Hematopoietic multipotent progenitor cell treated with erythropoietin and hydrocortisone succinate and interleukin-3 and kit ligand, for 4 days (in vitro differentiated cells): ENCODE results near the gene DNAJC7.

Experiments used
- DNase-seq: peaks from one replicate; pipeline ENCODE4 v3.0.0-alpha.2; 2015

Gene DNAJC7

DNA sequence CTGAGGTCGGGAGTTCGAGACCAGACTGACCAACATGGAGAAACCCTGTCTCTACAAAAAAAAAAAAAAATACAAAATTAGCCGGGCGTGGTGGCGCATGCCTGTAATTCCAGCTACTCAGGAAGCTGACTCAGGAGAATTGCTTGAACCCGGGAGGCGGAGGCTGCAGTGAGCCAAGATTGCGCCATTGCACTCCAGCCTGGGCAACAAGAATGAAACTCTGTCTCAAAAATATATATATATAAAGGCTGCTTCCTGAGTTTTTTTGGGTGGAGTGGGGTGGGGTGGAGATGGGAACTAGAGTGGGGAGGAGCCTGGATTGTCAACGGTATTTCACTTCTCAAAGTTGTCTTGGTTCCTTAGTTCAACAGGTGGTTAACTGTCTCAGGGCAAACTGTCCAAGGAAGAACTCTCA, 7.0 kb downstream of the DNAJC7 start:
- peak; percentile 35 for DNase-seq

DNA sequence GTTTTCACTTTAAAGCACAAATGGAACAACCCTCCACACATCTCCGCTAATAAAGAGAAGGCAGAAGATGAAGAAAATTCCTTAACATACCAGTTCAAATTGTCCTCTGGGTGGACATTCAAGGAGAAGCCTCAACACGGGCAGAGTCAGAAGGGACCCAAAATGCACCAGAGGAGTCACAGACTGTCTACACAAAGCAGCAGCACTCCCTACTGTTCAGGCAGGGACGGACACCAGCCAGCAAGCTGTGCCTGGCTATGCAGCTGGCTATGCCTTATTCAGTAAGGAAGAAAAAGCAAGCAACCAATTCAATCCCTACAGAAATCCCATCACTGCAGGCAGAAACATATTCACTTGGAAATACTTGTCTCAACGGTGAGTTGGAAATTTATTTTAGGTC, 8.1 kb downstream of the DNAJC7 start:
- peak; percentile 35 for DNase-seq

DNA sequence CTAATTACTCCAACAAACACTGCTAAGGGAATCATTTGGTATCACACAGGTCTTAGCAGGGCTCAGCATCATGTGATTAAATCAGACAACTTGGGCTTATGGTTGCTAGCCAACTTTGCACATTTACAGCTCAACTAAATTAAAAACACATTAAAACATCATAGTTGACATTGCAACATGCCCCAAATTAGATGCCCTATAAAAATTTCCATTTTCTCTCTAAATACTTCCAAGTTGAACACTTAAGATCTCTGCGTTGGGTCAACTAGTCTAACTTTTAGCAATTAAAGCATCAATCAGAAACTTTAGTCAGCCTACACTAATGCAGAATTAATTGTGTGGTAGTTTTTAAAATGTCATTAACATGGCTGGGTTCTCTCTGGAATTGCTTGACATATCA, 12.1 kb downstream of the DNAJC7 start:
- DNase-seq: no peak

- no peak for DNase-seq
These were observed 14.4 kb downstream of the DNAJC7 start for GRCh38 chr17:42002792-42003301.

- DNase-seq: no peak
These were observed 15.0 kb downstream of the DNAJC7 start for GRCh38 chr17:42002175-42002791.

- no peak for DNase-seq
These were observed 15.5 kb downstream of the DNAJC7 start for GRCh38 chr17:42001729-42002128.

GRCh38 chr17:42000413-42001133, 16.7 kb downstream of the DNAJC7 start:
- DNase-seq: no peak

DNA sequence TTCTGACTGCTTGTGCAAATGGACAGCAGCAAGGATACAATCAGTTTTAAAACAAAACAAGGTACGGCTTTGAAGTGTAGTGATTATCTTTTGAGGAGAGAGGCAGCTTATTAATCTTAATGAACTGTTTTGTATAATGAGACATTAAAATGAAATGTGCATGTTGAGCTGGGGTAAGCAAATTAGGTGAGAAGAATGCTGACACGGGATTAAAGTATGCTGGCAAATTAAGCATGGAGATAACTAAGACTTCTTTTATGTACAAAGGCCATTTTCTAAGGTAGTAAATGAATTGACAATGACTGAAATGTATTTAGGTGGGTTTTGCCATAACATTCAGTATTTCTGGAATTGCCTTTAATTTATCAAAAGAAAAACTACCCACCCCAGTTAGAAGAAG, 18.7 kb downstream of the DNAJC7 start:
- DNase-seq: no peak

DNA sequence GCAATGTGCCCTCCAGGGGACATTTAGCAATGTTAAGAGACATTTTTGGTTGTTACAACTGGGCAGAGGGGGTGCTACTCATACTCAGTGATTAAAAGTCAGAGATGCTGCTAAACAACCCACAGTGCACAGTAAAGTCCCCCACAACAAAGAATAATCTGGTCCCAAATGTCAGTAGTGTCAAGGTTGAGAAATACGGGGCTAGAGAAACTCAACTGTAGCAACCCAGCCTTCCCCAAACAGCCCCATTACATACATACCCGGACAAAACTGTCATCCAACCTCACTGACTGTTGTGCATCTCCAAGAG, 20.4 kb downstream of the DNAJC7 start:
- DNase-seq: no peak

- DNase-seq: no peak
These were observed 24.7 kb downstream of the DNAJC7 start for GRCh38 chr17:41992576-41992975.

DNA sequence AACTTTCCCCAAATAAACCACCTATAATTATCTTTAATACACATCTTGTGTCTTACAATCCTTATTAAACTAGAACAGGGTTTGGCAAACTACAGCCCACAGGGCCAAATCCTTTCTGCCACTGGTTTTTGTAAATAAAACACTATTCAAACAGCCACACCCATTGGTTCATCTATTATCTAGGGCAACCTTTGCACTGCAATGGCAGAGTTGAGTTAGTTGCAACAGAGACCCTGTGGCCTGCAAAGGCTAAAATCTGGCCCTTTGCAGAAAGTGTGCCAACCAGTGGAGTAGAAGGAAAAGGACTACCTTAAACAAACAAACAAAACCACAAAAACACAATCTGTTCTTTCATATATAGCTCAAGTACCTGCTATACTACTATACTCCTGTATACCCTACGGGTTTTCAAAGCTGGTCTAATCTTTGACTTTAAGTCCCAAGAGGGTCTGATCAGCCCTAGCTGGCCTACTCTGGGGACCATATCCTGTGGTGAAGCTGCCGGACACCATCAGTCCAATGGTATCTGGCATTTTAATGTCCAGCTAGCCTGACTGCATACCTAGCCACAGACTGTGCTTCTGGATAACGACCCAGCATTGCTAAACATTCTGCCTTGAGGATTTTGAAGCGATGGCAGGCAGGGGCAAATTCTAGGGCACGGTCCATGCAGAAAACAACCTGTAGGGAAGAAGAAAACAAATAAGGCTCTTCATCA, 27.4 kb downstream of the DNAJC7 start:
- no peak for DNase-seq

GRCh38 chr17:41988418-41988817, 28.8 kb downstream of the DNAJC7 start:
- no peak for DNase-seq

DNA sequence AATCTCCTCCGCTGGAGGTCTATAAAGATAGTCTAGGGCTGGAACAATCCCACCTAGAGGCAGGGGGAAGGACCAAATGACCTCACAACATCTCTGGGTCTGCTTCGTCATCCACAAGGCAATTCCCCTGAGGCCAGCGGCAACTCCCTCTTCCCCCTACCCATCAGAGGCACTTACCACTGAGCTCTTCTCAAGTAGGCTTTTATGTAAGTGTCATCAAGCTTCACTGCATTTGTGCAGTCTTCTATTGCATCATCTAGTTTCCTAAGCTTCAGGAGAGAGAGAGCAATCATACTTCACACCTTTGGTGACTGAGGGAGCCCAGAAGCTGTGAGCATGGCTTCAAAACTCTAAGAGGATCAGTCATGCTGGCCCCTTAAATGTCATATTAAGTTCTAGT, 29.6 kb downstream of the DNAJC7 start:
- DNase-seq: no peak

DNA sequence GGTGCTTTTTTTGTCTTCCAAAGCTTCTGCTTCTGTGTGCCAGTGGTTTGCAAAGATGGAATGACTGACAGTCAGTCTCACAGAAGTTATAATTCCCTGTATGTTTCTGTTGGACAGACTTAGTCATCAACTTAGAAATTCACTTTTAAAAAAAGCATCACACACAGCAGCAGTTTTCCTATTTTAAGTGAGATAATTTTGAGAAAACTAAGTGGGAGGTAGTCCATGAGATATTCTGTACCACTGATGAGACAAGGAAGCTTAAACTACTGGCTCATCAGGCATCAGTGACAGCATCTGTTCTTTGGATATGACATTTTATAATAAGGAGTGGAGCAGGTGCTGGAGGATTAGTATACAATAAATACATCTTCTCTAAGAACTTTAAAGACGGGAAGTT, 30.6 kb downstream of the DNAJC7 start:
- no peak for DNase-seq

DNA sequence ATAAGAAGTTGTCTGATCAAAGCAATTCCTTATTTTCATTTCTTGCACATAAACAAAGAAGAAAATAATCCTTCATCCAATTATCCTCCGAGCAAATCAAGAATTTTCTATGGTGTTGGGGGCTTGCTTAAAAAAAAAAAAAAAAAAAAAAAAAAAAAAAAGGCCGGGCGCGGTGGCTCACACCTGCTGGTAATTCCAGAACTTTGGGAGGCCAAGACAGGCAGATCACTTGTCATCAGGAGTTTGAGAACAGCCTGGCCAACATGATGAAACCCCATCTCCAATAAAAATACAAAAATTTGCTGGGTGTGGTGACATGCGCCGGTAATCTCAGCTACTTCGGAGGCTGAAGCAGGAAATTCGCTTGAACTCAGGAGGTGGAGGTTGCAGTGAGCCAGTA, 31.3 kb downstream of the DNAJC7 start:
- no peak for DNase-seq

GRCh38 chr17:41984454-41984853, 32.8 kb downstream of the DNAJC7 start:
- DNase-seq: no peak

- DNase-seq: no peak
These were observed 35.0 kb downstream of the DNAJC7 start for GRCh38 chr17:41982026-41982760.

DNA sequence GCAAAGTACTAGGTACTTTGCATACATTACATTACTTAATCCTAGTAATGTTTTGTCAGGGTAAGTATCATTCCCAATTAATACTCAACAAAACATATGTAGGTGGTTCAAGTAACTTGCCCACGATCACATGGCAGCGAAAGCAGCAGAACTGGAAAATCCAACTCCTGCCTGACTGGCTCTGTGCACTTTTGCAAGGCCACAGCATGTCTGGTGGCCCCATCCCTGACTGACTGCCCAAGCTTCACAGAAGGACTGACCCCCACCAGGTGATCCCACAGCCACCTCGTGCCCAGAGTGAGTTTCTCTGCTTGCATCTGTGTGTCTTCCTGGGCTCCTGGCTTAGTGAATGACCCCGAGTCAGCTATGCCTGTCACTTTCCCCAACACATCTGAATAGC, 39.2 kb downstream of the DNAJC7 start:
- DNase-seq: no peak

GRCh38 chr17:41976142-41976768, 41.0 kb downstream of the DNAJC7 start:
- no peak for DNase-seq

DNA sequence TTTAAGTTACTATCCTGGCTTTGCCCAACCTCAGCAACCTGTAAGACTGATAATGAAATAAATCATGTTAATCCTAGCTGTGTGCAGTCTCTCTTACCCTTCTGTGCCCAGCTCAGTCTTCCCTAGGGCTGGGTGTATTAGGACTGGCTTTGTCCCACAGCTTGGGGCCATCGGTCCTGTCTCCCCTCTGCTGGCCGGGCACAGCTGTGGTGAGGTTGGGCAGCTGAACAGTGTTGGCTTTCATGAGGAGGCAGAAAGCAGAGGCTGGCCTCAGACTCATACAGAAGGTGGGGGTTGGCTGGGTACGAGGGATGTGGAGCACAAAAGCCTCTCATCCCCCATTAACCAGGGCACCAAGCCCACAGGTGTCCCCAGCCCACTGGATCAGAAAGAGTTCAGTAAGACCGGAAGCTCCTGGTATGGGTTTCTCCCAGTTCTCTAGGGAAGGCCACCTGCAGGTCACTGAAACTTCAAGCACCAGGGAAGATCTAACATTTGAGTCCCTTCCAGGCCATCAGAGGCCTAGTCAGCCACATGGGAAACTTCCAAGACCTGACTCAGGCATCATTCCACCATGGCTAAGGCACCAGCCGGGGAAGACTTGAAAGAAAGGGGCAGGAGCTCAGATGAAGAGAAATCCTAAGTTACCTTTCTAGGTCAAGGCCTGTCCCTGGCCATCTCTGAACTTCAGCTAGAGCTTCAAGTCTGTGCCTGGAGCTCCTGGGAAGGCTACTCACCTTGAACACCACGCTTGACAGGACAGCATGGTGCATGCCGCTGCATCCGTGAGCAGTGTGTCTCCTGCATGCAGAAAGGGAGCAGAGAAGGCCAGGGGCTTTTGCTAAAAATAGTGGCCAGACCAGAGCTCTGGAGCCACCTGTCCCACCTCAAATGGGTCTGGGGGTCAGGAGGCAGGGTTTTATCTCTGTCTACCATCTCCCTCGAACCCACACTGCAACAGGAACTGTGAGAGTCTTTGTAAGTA, 41.8 kb downstream of the DNAJC7 start:
- no peak for DNase-seq

DNA sequence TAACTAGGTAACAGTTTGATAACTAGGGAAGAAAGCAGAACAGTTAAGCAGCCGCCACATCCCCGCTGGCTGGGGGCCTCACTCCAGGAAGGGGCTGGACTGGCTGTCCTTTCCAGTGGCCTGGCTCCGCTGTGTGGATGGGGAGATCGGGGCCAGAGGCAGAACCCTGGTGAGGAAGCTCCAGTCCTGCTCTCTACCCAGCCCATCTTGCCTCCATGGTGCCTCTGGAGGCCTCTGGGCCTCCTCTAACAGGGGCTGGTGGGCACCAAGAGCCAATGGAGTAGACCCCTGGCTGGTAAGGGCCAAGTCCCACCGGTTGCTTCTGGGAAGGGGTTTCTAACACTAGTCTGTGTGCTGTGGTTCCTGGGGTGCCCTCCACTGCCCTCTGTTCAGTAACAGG, 42.6 kb downstream of the DNAJC7 start:
- DNase-seq: no peak

- no peak for DNase-seq
These were observed 43.2 kb downstream of the DNAJC7 start for GRCh38 chr17:41974031-41974430.
